HepG2 (cell line): ENCODE results near the gene CADM1. TPM values are rescaled to one million over a fixed set of nuclear protein-coding genes. Genes with fewer than 3 reads are reported as not detected.
A peak's percentile ranks its signal among the peaks of the same experiment; 100 is the strongest.

Experiments
- DPF2 ChIP-seq: sonication (generic); formaldehyde crosslinking; IDR thresholded peaks from 2 replicates; pipeline ENCODE4 v1.4.0; 2020; ENCODE audit warnings: mild to moderate bottlenecking, low read depth, missing genetic modification reagents, borderline replicate concordance
- HOXA5 ChIP-seq: sonication (generic); formaldehyde crosslinking; IDR thresholded peaks from 2 replicates; pipeline ENCODE4 v1.4.0; 2020; ENCODE audit warnings: missing genetic modification reagents
- KAT8 ChIP-seq: IDR thresholded peaks from 2 replicates; pipeline ENCODE4 v1.6.1; 2016; ENCODE audit warnings: missing genetic modification reagents, missing compliant biosample characterization
- MYNN ChIP-seq: sonication (generic); formaldehyde crosslinking; IDR thresholded peaks from 2 replicates; pipeline ENCODE4 v1.4.0; 2020; ENCODE audit warnings: mild to moderate bottlenecking, low read depth, missing genetic modification reagents
- NCOA1 ChIP-seq: sonication (generic); formaldehyde crosslinking; IDR thresholded peaks from 2 replicates; pipeline ENCODE4 v1.9.0; 2021; ENCODE audit warnings: missing genetic modification reagents
- RARG ChIP-seq: sonication (generic); formaldehyde crosslinking; IDR thresholded peaks from 2 replicates; pipeline ENCODE4 v1.4.0; 2020; ENCODE audit warnings: low read depth, mild to moderate bottlenecking, missing genetic modification reagents
- SATB2 ChIP-seq: sonication (generic); formaldehyde crosslinking; IDR thresholded peaks from 2 replicates; pipeline ENCODE4 v1.5.0; 2020; ENCODE audit warnings: missing genetic modification reagents
- UBTF ChIP-seq: sonication (generic); formaldehyde crosslinking; IDR thresholded peaks from 2 replicates; pipeline ENCODE4 v1.4.0; 2020; ENCODE audit warnings: mild to moderate bottlenecking, missing genetic modification reagents
- ZNF687 ChIP-seq: sonication (generic); formaldehyde crosslinking; IDR thresholded peaks from 2 replicates; pipeline ENCODE4 v1.5.1; 2020; ENCODE audit warnings: mild to moderate bottlenecking, missing genetic modification reagents, moderate library complexity
- ZSCAN22 ChIP-seq: sonication (generic); formaldehyde crosslinking; IDR thresholded peaks from 2 replicates; pipeline ENCODE4 v1.4.0; 2020; ENCODE audit warnings: mild to moderate bottlenecking, missing genetic modification reagents
- polyA plus RNA-seq, 8 experiments: library from polyadenylated mRNA; depleted of rRNA in 3 of 8; stranded (reverse) in 7 of 8; unstranded in 1 of 8; fragments of >200 nt; fragmentation: Illumina TruSeq in 4 of 8; extraction: Trizol in 4 of 8; gene quantifications; 2 replicates each; pipeline versions ENCODE4 v1.2.1 to v1.2.3, GENCODE V29; 2011 to 2016; ENCODE audit warnings: low read depth in 4 of 8, missing spikeins in 1 of 8, mixed read lengths in 1 of 8; ENCODE audit not compliant: insufficient read depth in 1 of 8
- total RNA-seq, 5 experiments: library from RNA; depleted of rRNA; stranded (reverse); fragments of >200 nt; fragmentation: Illumina TruSeq; extraction: Trizol; gene quantifications; 2 replicates each; pipeline ENCODE4 v1.2.3, GENCODE V29; 2016; ENCODE audit warnings: low read depth in 1 of 5
- TF ChIP-seq, protein P1 (sequence below): sonication (generic); formaldehyde crosslinking; IDR thresholded peaks from 2 replicates; pipeline ENCODE4 v1.9.0; 2021; ENCODE audit warnings: missing genetic modification reagents, mild to moderate bottlenecking, borderline replicate concordance
- TF ChIP-seq, protein P2 (sequence below), 2 experiments: sonication (generic) in 1 of 2; formaldehyde crosslinking in 1 of 2; IDR thresholded peaks; 2 replicates each; pipeline versions ENCODE4 v1.4.0 to v1.6.1; 2016 to 2020; ENCODE audit warnings: borderline replicate concordance in 1 of 2, low read depth in 1 of 2, mild to moderate bottlenecking in 1 of 2, missing genetic modification reagents in 1 of 2
- TF ChIP-seq, protein P3 (sequence below): sonication (generic); formaldehyde crosslinking; IDR thresholded peaks from 2 replicates; pipeline ENCODE4 v1.4.0; 2020; ENCODE audit warnings: mild to moderate bottlenecking, missing genetic modification reagents

CADM1 gene
- total and polyA plus RNA-seq, 2 of the 13 experiments (the other 11 are each of a cell fraction or from before 2014, with no cell fraction given), result 71.3 to 122 TPM

DNA sequence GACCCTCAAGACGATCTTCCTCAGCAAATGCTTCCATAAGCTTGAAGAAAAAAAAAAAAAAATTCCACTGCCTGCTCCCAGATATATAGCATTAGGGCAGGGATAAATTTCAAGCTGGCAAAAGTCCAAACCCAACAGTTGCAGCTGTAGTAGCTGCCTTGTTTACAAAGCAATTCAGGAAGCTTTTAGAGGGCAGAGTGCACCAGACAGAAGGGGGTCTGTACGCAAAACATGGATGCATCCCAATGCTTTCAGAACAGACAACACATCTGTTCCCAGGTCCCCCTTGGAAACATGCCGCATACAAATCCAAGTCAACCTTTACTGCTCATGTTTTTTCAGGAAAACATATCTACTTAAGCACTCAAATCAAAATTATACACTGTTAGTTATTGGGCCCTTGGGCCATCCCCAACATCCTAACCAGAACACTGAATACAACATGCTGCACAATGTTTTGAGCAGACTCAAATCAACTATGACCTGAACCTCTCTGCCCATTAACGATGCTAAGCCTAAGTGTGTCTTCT lies 94.5 kb downstream of the CADM1 start (continued):
- TF ChIP-seq NCOA1 (no peak), MYNN (CRISPR knock-in tag) (no peak), RARG (CRISPR knock-in tag) (no peak), UBTF (CRISPR knock-in tag) (no peak), HOXA5 (CRISPR knock-in tag) (0 out of 2 replicates have a peak, but pooled peaks have one; percentile 28), SATB2 (no peak), ZSCAN22 (CRISPR knock-in tag) (no peak), ZNF687 (CRISPR knock-in tag) (no peak), DPF2 (CRISPR knock-in tag) (peak; percentile 47; the same call in 1 of the 2 replicates), KAT8 (CRISPR knock-in tag) (peak; percentile 42; the same call in 1 of the 2 replicates)
- TF ChIP-seq, protein P1, sequence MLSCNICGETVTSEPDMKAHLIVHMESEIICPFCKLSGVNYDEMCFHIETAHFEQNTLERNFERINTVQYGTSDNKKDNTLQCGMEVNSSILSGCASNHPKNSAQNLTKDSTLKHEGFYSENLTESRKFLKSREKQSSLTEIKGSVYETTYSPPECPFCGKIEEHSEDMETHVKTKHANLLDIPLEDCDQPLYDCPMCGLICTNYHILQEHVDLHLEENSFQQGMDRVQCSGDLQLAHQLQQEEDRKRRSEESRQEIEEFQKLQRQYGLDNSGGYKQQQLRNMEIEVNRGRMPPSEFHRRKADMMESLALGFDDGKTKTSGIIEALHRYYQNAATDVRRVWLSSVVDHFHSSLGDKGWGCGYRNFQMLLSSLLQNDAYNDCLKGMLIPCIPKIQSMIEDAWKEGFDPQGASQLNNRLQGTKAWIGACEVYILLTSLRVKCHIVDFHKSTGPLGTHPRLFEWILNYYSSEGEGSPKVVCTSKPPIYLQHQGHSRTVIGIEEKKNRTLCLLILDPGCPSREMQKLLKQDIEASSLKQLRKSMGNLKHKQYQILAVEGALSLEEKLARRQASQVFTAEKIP, result no peak
- TF ChIP-seq, protein P2, sequence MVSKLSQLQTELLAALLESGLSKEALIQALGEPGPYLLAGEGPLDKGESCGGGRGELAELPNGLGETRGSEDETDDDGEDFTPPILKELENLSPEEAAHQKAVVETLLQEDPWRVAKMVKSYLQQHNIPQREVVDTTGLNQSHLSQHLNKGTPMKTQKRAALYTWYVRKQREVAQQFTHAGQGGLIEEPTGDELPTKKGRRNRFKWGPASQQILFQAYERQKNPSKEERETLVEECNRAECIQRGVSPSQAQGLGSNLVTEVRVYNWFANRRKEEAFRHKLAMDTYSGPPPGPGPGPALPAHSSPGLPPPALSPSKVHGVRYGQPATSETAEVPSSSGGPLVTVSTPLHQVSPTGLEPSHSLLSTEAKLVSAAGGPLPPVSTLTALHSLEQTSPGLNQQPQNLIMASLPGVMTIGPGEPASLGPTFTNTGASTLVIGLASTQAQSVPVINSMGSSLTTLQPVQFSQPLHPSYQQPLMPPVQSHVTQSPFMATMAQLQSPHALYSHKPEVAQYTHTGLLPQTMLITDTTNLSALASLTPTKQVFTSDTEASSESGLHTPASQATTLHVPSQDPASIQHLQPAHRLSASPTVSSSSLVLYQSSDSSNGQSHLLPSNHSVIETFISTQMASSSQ (IDR thresholded peaks at IDR 0.05; ENCODE audit: low read depth), result no peak
- TF ChIP-seq, protein P2 (CRISPR knock-in tag; IDR thresholded peaks at IDR 0.05; ENCODE audit: borderline replicate concordance), result 0 out of 2 replicates have a peak, but pooled peaks have one; percentile 24
- TF ChIP-seq, protein P3, sequence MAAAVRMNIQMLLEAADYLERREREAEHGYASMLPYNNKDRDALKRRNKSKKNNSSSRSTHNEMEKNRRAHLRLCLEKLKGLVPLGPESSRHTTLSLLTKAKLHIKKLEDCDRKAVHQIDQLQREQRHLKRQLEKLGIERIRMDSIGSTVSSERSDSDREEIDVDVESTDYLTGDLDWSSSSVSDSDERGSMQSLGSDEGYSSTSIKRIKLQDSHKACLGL (CRISPR knock-in tag), result no peak
